Natural killer cell (primary cell): ENCODE results near the gene SLC6A19. TPM values are rescaled to one million over a fixed set of nuclear protein-coding genes. Genes with fewer than 3 reads are reported as not detected.

ENCODE experiments used
- ATAC-seq, 3 donors: fragments of 150-1000 bp in 2 of 3; fragments of 200-7000 bp in 1 of 3; cut with Tn5 transposase; 1 replicate in 1 of 3; 2 replicates in 2 of 3; pipeline ENCODE4 v1.10.0; 2021; ENCODE audit warnings: mild to moderate bottlenecking in 2 of 3, moderate library complexity in 2 of 3
- DNase-seq, 2 donors: peaks; one replicate each; pipeline versions ENCODE4 v3.0.0 to v3.0.0-alpha.2; 2013 to 2021; ENCODE audit warnings: mixed read lengths in 1 of 2
- H3K27ac ChIP-seq: one replicate; pipeline ENCODE4 v1.5.1; 2013; ENCODE audit warnings: mild to moderate bottlenecking, low read length
- H3K27me3 ChIP-seq: one replicate; pipeline ENCODE4 v1.6.1; 2013; ENCODE audit warnings: low read length; ENCODE audit not compliant: control insufficient read depth, insufficient read depth
- H3K36me3 ChIP-seq: one replicate; pipeline ENCODE4 v1.6.1; 2013; ENCODE audit warnings: low read length; ENCODE audit not compliant: control insufficient read depth, insufficient read depth
- H3K4me1 ChIP-seq: one replicate; pipeline ENCODE4 v1.6.1; 2013; ENCODE audit warnings: low read length; ENCODE audit not compliant: control insufficient read depth, insufficient read depth
- H3K4me3 ChIP-seq: one replicate; pipeline ENCODE4 v1.5.1; 2013; ENCODE audit warnings: low read length
- H3K9me3 ChIP-seq: one replicate; pipeline ENCODE4 v1.6.1; 2013; ENCODE audit warnings: low read length; ENCODE audit not compliant: control insufficient read depth, insufficient read depth
- H3K27ac Mint-ChIP-seq, 2 donors: one replicate each; pipeline ENCODE4 v1.8.0; 2022; ENCODE audit warnings: mild to moderate bottlenecking in 2 of 2, mixed read lengths in 2 of 2, moderate library complexity in 1 of 2
- H3K27me3 Mint-ChIP-seq, 2 donors: one replicate each; pipeline ENCODE4 v1.8.0; 2022; ENCODE audit warnings: low read depth in 2 of 2, mixed read lengths in 2 of 2
- H3K36me3 Mint-ChIP-seq: one replicate; pipeline ENCODE4 v1.8.0; 2022; ENCODE audit warnings: mixed read lengths
- H3K4me1 Mint-ChIP-seq, 2 donors: one replicate each; pipeline ENCODE4 v1.8.0; 2022; ENCODE audit warnings: mixed read lengths in 2 of 2
- H3K4me3 Mint-ChIP-seq: one replicate; pipeline ENCODE4 v1.8.0; 2022; ENCODE audit warnings: mild to moderate bottlenecking, moderate library complexity, mixed read lengths
- H3K9me3 Mint-ChIP-seq, 2 donors: one replicate each; pipeline ENCODE4 v1.8.0; 2022; ENCODE audit warnings: mixed read lengths in 2 of 2
- WGBS: methylation state at CpG from one replicate; pipeline ENCODE4 v1.1.7; 2013; ENCODE audit warnings: missing lambda C conversion rate; ENCODE audit not compliant: insufficient coverage; 5-methylcytosine and 5-hydroxymethylcytosine counted together
- intact Hi-C: fragments of 100-400 bp; cut with micrococcal nuclease; formaldehyde crosslinking; loops from one replicate; pipeline ENCODE4 v1.14.2; 2022
- total RNA-seq, 4 donors: library from RNA; stranded (reverse); fragments of 120-200 nt in 1 of 4; gene quantifications; one replicate each; pipeline versions ENCODE4 v1.2.3 to v1.2.4, GENCODE V29; 2013 to 2022
- TF ChIP-seq, protein P1 (sequence below): fragments of 200-600 bp; IDR thresholded peaks from one replicate; pipeline ENCODE4 v1.8.0; 2022; ENCODE audit warnings: antibody characterized with exemption

The SLC6A19 gene
- total RNA-seq, 3 donors from 2014 or later (not counting 1 experiment from before 2014, with no cell fraction given) = not detected

DNA sequence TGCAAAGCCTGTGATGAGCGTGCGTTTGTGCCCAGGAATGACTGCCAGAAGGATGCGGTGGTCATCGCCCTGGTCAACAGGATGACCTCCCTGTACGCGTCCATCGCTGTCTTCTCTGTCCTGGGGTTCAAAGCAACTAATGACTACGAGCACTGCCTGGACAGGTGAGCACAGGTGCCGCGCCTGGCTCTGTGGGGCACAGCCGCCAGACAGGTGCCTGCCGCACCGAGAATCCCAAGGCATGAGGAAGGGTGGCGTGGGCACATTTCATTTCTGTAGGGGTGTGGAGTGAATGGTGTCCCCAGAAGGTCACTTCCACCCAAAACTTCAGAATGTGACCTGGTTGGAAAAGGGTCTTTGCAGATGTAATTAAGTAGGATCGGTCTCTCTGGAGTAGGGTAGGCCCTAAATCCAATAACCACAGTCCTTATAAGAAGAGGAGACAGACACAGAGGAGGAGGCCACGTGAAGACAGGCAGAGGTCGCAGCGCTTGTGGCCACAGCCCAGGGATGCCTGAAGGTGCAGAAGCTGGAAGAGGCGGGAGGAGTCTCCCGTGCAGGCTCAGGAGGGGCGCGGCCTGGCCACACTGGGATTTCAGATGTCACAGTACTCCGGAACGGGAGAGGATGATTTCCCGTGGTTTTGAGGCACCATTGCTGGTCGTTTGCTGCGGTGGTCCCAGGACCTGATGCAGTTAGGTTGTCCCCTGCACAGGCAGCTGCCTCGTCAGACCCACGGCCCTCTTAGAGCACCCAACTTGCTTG, 39.3 kb downstream of the SLC6A19 start:
- Histone ChIP-seq H3K36me3 (no peaks in the 10 kb centered on the region), H3K27me3 (peaks cover 2% of the 10 kb centered on the region), H3K4me1 (no peaks in the 10 kb centered on the region), H3K4me3 (no peak overlapping the region), H3K27ac (no peak overlapping the region), H3K9me3 (no peaks in the 10 kb centered on the region)
- no peaks in the 10 kb centered on the region for H3K27me3 Mint-ChIP-seq
- DNase-seq (no peak), ATAC-seq (no peak)
- H3K4me3 Mint-ChIP-seq = no peak overlapping the region
- 90% methylated on average over 28 of the region's 29 CpGs for WGBS
- H3K4me1 Mint-ChIP-seq = no peaks in the 10 kb centered on the region
- intact Hi-C loops = no loop called here
- TF ChIP-seq, protein P1, sequence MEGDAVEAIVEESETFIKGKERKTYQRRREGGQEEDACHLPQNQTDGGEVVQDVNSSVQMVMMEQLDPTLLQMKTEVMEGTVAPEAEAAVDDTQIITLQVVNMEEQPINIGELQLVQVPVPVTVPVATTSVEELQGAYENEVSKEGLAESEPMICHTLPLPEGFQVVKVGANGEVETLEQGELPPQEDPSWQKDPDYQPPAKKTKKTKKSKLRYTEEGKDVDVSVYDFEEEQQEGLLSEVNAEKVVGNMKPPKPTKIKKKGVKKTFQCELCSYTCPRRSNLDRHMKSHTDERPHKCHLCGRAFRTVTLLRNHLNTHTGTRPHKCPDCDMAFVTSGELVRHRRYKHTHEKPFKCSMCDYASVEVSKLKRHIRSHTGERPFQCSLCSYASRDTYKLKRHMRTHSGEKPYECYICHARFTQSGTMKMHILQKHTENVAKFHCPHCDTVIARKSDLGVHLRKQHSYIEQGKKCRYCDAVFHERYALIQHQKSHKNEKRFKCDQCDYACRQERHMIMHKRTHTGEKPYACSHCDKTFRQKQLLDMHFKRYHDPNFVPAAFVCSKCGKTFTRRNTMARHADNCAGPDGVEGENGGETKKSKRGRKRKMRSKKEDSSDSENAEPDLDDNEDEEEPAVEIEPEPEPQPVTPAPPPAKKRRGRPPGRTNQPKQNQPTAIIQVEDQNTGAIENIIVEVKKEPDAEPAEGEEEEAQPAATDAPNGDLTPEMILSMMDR = no peak
- peaks cover 7% of the 10 kb centered on the region for H3K36me3 Mint-ChIP-seq
- no peak overlapping the region for H3K27ac Mint-ChIP-seq
- H3K9me3 Mint-ChIP-seq = peaks cover 3 to 5% of the 10 kb centered on the region in 2 donors

DNA sequence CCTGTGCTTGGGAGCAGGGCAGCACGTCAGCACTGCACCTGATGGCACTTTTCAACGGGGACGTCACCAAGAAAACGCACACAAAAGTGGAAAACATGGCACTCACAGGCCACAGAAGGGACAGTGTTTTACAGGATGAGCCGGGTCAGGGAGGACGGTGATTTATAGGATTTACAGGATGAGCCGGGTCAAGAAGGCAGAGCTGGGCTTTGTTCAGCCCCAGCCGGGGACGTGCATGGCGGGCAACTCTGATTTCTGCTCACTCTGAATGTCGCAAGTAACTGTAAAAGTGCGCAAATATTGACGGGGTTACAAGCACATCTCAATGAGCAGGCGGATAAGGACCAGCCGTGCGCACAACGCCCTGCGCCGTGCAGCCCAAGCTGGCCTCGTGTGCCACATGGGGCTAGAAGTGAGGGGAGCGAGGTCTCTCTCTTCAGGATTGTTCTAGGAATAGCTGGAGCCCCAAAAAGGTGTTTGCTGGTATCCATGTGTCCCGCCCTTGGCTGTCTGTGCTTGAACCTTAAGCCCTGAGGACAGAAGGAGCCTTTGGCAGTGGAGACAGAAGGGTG, 40.2 kb downstream of the SLC6A19 start:
- no peak overlapping the region for H3K27ac ChIP-seq
- H3K9me3 ChIP-seq = no peaks in the 10 kb centered on the region
- Mint-ChIP-seq H3K9me3 (no peaks in the 10 kb centered on the region), H3K4me3 (no peak overlapping the region), H3K27me3 (no peaks in the 10 kb centered on the region), H3K27ac (no peak overlapping the region), H3K36me3 (no peaks in the 10 kb centered on the region), H3K4me1 (no peaks in the 10 kb centered on the region)
- ATAC-seq (no peak), DNase-seq (no peak)
- intact Hi-C loops = no loop called here
- TF ChIP-seq, protein P1 = no peak
- no peaks in the 10 kb centered on the region for H3K4me1 ChIP-seq
- peaks cover 2% of the 10 kb centered on the region for H3K27me3 ChIP-seq
- H3K4me3 ChIP-seq = no peak overlapping the region
- WGBS = 92% methylated on average over 22 of the region's 22 CpGs
- no peaks in the 10 kb centered on the region for H3K36me3 ChIP-seq

DNA sequence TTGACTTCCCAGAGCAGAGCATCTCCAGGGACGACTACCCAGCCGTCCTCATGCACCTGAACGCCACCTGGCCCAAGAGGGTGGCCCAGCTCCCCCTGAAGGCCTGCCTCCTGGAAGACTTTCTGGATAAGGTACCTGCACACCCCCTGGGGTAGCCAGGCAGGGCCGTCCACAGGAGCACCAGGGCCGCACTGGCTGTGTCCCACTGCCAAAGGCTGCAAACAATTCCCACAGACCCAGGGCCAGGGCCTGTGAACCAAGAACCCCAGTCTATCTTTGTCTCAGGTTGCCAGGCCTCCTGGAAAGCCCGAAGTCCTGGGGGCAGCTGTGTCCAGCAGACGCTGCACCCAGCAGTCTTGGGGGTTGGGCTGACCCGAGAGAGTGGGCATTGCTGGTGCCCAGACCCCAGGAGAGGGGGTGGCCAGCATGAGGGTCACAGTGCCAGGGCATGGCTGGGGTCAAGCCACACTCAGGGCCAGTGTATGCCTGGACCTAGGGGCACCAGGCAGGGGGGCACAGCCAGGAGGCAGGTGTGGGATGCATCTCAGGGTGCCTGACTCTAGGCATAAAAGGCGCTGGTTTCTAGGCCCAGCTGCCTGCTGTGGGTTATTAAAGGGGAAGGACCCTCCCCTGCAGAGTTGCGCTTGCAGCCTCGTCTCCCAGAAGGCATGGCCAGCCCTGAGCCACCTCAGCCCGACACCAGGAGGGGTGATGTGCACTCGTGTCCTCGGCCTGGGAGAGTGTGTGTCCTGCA, 41.5 kb downstream of the SLC6A19 start:
- Histone ChIP-seq H3K4me1 (no peaks in the 10 kb centered on the region), H3K27me3 (peaks cover 2% of the 10 kb centered on the region), H3K27ac (no peak overlapping the region), H3K4me3 (no peak overlapping the region), H3K36me3 (no peaks in the 10 kb centered on the region), H3K9me3 (no peaks in the 10 kb centered on the region)
- no peaks in the 10 kb centered on the region for H3K36me3 Mint-ChIP-seq
- 84% methylated on average over 14 of the region's 14 CpGs for WGBS
- H3K4me3 Mint-ChIP-seq = no peak overlapping the region
- no peaks in the 10 kb centered on the region for H3K9me3 Mint-ChIP-seq
- ATAC-seq (no peak), DNase-seq (no peak)
- no peaks in the 10 kb centered on the region for H3K4me1 Mint-ChIP-seq
- TF ChIP-seq, protein P1 = no peak
- H3K27ac Mint-ChIP-seq = no peak overlapping the region
- intact Hi-C loops = no loop called here
- peaks cover 0 to 3% of the 10 kb centered on the region in 2 donors for H3K27me3 Mint-ChIP-seq
